Right renal cortex interstitium (tissue), 3 donors: ENCODE data around the gene CRACR2B. TPM values are rescaled to one million over a fixed set of nuclear protein-coding genes. Genes with fewer than 3 reads are reported as not detected.

Experiments used
- DNase-seq, 3 donors: peaks; one replicate each; pipeline ENCODE4 v3.0.0-alpha.2; 2013; ENCODE audit warnings: low read depth in 3 of 3, low spot score in 2 of 3
- polyA plus RNA-seq, 3 donors: library from polyadenylated mRNA; unstranded; fragments of 120-200 nt; gene quantifications; one replicate each; pipeline ENCODE4 v1.2.1, GENCODE V29; 2013; ENCODE audit not compliant: insufficient read length in 3 of 3

Gene CRACR2B
- polyA plus RNA-seq, 3 donors, result 9.1 to 12.0 (median 9.7) TPM

- DNase-seq, result no peak
Observed at GRCh38 chr11:849951-850774, 22.4 kb downstream of the CRACR2B start.

- DNase-seq, result no peak
Observed at GRCh38 chr11:850775-851763, 23.4 kb downstream of the CRACR2B start.

- DNase-seq, result no peak
Observed at GRCh38 chr11:852762-853161, 25.0 kb downstream of the CRACR2B start.

GRCh38 chr11:853682-854448 is 26.1 kb downstream of the CRACR2B start:
- no peak for DNase-seq

- DNase-seq, result no peak
Observed at GRCh38 chr11:854601-855329, 27.0 kb downstream of the CRACR2B start.

GRCh38 chr11:855330-855674 is 27.6 kb downstream of the CRACR2B start:
- no peak for DNase-seq

GRCh38 chr11:855796-856195 is 28.1 kb downstream of the CRACR2B start:
- DNase-seq, result no peak

GRCh38 chr11:856397-856796 is 28.7 kb downstream of the CRACR2B start:
- DNase-seq, result no peak

- DNase-seq, result no peak
Observed at GRCh38 chr11:858053-858761, 30.5 kb downstream of the CRACR2B start.

- no peak for DNase-seq
Observed at GRCh38 chr11:858762-859339, 31.1 kb downstream of the CRACR2B start.

GRCh38 chr11:859394-860131 is 31.8 kb downstream of the CRACR2B start:
- no peak for DNase-seq

GRCh38 chr11:860234-861104 is 32.8 kb downstream of the CRACR2B start:
- DNase-seq, result no peak

- DNase-seq, result no peak
Observed at GRCh38 chr11:861105-861479, 33.4 kb downstream of the CRACR2B start.

- DNase-seq, result no peak
Observed at GRCh38 chr11:862081-862661, 34.5 kb downstream of the CRACR2B start.

GRCh38 chr11:862696-863022 is 34.9 kb downstream of the CRACR2B start:
- DNase-seq, result no peak

- no peak for DNase-seq
Observed at GRCh38 chr11:863023-863909, 35.5 kb downstream of the CRACR2B start.
